Measurements from ENCODE around the gene IL13RA1.
"Not testable (repeated sequence)": the region's sequence is repeated elsewhere in the genome, so short reads cannot be mapped to it uniquely, and the experiment has no call there.

The IL13RA1 gene

DNA sequence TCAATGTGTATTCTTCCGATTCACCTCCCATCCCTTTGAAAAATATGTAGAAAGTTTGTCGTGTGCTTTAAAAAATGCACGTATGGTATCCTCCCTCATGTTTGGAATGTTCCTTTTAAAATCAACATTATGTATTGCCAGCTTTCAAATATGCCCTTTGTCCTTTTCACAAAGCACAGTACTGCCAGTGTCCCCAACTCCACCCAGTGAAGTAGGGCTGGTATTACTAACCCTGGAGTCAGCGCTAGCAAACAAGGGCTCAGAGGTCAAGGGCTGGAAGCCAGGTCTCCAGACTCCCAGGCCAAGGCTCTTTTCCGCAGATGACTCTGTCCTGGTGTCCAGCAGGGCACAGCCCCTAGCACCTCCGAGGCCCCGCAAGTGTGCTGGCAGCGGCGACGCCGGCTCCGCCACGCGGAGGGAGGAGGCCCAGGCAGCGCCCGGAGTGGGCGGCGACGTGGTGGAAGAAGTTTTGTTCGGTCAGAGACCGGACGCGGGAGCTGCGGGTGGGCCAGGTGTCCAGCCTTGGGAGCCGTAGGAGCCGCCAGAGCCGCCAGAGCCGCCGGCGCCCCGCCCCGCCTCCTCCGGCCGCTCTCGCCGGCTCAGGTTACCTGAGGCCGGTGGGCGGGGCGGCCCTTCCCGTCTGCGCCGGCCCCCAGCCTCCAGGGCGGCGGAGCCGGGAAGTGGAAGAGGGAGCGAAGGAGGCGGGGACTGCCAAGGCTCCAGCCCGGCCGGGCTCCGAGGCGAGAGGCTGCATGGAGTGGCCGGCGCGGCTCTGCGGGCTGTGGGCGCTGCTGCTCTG is at the start of gene IL13RA1:
TSS of gene IL13RA1 (plus strand) at position 720 of the 799 bp plus-strand sequence. CDS start at position 753, 33 bp downstream.
- DNase-seq, result peak; percentile 26

DNA sequence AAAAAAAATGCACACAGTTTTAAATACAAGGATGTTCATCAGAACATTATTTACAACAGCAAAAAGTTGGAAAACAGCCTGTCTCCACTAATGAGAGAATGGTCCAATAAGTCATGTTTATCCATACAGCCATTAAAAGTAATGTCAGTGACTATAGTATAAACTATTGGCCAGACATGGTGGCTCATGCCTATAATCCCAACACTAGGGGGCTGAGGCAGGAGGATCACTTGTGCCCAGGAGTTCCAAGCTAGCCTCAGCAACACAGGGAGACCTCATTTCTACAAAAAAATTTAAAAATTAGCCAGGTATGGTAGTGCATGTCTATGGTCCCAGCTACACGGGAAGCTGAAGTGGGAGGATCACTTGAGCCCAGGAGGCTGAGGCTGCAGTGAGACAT is 48.1 kb upstream of the IL13RA1 start:
- DNase-seq, result no peak

- no peak for DNase-seq
Measured at GRCh38 chrX:118682258-118683014, 45.0 kb upstream of the IL13RA1 start.

- no peak for DNase-seq
Measured at GRCh38 chrX:118685393-118685792, 42.0 kb upstream of the IL13RA1 start.

DNA sequence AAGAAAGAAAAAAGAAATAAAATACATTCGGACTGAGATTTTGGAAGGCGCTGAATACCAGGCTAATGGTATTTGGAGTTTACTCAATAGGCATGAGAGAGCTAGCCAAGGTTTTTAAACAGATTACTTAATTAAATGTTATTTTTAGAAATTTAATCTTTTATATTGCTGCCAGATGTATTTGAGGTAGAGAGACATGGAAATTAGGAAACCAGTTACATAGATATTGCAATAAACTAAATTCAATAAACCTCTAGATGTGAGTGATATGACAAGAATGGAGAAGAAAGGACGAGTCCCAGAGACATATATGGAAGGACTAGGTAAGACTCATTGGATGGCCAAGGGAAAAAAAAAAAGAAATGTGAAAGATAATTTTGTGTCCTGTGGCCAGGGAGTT is 38.5 kb upstream of the IL13RA1 start:
- no peak for DNase-seq

DNA sequence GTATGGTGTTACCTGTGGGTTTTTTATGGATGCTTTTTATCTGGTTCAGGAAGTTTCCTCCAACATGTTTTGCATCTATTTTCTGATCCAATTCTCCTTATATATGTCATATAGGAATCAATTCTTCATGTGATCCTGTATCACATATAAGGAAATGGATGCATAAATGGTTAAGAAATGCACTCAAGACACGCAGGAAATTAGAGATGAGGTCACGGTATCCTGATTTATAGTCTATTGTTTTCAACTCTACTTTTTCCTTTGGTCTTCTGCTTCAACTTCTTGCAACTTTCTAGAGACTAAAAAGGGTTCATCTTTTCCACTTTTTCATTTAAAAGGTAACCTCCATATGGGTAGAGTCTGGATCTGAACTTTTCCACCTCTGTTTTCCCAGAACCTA is 33.6 kb upstream of the IL13RA1 start:
- no peak for DNase-seq

DNA sequence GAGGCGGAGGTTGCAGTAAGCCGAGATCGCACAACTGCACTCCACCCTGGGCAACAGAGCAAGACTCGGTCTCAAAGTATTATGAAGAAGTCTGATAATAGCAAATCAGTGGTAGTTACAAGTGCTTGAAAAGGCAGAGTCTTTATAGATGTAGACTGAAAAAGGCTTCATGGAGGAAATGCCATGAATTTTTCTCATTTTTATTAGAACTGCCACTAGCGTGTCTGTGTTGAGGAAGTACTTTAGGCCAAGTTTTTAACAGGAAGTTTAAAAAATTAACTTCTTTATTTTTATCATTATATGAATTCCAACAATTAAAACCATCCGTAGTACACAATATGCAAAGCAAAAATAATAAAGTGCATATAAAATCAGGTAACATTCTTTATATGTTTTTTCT is 32.8 kb upstream of the IL13RA1 start:
- DNase-seq, result no peak

GRCh38 chrX:118698516-118699170 is 28.8 kb upstream of the IL13RA1 start:
- DNase-seq, result no peak

DNA sequence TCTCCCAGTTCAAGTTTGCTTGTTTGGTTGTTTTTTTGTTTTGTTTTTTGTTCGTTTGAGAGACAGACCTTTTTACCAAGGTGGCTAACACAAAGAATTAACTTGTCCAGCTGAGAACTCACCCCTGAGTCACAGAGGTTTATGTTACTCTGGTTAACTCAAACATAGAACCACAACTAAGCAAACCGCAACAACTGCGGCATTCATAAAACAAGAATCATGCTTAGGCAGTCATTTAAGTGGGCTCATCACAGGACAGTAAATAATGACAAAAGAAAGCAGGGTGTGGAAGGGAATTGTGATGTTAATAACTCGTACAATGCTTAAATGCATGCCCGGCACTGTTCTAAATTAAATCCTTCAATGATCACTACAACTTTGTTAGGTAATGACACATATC is 24.7 kb upstream of the IL13RA1 start:
- no peak for DNase-seq

DNA sequence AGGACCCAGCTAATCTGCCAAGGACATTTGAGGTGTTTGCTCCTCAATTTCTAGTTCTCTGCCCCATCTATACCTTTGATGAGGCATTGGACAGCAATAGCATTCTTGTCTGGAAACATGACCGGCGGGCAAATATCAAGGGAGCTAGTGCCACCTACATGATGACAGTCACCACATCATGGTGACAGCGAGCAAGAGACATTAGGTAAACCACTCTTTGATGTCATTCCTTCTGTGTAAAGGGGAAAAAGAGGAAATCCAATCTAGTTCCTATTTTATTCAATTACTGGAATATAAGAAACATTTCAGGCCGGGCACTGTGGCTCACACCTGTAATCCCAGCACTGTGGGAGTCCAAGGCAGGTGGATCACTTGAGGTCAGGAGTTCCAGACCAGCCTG is 20.7 kb upstream of the IL13RA1 start:
- no peak for DNase-seq

DNA sequence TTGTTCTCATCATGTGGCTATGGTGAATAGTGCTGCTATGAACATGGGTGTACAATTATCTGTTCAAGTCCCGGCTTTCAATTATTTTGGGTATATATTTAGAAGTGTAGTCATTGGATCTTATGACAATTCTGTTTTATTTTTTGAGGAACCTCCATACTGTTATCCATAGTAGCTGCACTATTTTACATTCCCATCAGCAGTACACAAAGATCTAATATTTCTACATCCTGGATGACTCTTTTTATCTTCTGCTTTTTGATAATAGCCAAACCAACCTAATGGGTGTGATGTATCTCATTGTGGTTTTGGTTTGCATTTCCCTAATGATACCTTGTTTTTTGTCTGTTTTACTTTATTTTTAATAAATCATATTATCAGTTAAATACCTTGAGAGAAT is 12.9 kb upstream of the IL13RA1 start:
- DNase-seq, result no peak

DNA sequence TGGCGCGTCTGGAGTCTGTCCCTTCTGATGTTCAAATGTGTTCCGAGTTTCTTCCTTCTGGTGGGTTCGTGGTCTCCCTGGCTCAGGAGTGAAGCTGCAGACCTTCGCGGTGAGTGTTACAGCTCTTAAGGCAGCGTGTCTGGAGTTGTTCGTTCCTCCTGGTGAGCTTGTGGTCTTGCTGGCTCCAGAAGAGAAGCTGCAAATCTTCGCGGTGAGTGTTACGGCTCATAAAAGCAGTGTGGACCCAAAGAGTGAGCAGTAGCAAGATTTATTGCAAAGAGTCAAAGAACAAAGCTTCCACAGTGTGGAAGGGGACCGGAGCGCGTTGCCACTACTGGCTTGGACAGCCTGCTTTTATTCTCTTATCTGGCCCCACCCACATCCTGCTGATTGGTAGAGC is 11.5 kb upstream of the IL13RA1 start:
- DNase-seq, result not testable (repeated sequence)

DNA sequence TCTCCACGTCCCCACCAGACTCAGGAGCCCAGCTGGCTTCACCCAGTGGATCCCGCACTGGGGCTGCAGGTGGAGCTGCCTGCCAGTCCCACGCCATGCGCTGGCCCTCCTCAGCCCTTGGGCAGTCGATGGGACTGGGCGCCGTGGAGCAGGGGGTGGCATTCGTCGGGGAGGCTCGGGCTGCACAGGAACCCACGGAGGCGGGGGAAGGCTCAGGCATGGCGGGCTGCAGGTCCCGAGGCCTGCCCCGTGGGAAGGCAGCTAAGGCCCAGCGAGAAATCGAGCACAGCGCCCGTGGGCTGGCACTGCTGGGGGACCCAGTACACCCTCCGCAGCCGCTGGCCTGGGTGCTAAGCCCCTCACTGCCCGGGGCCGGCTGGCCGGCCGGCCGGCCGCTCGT is 10.6 kb upstream of the IL13RA1 start:
- DNase-seq, result not testable (repeated sequence)

DNA sequence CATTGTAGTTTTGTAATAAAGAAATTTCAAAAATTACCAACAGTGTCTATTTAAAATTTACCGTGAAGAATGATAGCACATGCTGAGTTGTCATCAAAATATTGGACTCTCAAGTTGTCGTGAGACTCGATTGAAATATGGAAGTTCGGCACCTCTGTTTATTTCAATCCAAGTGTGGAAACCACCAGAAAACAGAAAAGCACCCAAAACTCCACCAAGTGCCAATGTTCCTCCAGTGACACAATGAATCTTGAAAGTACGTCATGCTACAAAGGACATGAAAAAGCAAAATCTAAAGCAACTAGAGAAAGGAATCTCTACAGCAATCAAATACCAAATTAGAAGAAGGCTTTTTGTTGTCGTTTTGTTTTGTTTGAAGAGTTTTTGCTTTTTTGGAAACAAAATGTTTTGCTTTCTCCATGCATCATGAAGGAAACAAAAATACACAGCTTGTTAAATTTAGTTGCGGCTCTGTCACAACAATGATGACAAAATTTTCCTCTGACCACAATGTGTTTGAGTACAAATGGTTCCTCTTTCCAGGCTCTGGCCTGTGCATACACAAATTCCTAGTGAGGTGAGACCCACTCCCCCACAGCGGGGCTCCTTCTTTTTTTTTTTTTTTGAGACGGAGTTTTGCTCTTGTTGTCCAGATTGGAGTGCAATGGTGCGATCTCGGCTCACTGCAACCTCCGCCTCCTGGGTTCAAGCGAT is 9.6 kb upstream of the IL13RA1 start:
- no peak for DNase-seq

DNA sequence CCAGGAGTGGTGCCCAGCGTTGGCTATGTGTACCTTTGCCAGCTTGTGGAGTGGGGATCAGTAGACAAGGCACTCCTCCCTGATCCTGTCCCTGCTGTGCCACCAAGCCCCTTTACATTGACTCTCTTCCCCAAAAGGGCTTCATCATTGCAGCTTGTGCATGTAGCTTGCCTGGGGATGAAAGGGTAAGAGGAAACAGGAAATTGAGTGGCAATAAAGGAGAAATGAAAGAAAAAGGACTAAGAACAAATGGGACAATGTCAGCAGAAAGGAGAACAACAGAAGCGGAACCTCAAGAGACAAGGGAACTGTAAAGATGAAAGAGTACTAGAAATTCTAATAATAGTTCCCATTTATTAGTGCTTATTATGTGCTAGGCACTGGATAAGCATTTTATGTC is 8.7 kb upstream of the IL13RA1 start:
- no peak for DNase-seq

DNA sequence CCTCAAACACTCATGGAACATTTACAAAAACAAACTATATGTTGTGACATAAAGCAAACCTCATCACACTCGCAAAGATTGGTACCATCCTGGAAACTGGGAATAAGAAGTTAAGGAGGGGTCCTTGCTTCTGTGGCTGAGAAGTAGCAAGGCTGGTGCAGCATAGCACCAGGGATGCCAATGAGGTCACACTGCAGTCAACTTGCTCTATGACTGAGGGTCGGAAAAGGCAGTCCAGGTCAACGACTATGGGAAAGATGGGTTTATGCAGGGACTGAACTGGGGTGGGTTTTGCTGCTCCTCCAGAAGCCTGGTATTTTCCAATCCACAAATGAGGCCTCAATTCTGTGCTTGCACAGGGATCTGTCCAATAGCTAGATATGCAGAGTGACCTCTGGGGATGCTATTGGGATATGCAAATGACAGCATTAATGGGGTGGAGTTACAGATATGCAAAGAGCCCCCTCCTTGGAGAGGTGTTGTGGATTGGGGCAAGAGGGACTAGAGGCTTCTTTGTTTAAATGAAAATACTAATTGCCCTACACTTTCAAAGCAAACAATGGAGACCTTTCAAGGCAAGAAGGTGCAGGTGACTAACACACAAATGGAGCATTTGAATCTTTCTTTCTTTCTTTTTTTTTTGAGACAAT is 7.2 kb upstream of the IL13RA1 start:
- no peak for DNase-seq

DNA sequence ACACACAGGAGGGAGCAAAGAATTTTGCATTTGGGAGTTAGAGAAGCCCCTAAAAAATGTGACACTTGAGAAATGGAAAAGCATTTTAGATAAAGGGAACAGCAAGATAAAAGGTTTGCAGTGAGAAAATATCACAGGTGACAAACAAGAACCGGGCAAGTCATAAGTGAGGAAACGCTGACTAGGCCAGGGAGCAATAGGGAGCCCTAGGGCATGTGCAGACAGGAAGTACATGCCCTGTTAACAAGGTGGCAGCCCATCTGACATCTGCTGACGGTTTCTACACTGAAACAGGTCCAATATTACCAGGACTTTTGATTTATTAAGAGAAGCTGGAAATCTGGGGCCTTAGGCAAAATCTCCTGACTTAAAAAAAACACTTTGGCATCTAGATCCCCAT is 4.0 kb upstream of the IL13RA1 start:
- no peak for DNase-seq

GRCh38 chrX:118724365-118724764 is 3.0 kb upstream of the IL13RA1 start:
- no peak for DNase-seq

DNA sequence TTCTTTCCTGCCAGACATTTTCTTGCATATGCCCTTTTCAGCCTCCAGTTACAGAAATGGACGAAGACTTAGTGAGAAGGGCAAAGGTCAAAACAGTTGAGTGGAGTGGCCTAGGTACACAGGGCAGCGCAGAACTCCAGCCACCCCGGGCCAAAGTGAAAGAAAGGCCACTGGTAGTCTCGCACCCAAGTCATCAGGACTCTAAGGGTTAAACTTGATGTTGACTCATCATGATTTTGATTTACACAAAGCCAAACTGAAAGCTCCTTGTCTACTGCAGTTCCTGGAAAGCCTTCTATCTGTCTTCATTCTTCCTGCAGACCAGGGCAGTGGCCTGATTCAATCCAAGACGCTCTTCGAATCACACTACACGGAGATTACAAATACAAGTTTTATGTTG is 2.6 kb upstream of the IL13RA1 start:
- DNase-seq, result no peak

DNA sequence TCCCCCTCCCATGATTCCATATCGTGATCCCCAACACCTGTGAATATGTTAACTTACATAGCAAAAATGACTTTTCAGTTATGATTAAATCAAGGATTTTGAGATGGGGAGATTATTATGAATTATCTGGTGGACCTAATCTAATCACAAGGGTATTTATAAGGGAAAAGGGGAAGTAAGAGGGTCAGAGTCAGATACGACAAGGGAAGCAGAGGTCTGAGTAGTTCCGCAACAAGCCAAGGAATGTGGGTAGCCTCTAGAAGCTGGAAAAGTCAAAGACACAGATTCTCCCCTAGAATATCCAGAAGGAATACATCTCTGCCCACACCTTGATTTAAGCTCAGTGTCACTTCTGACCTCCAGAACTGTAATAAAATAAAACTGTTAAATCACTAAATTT is 1.0 kb upstream of the IL13RA1 start:
- DNase-seq, result no peak

DNA sequence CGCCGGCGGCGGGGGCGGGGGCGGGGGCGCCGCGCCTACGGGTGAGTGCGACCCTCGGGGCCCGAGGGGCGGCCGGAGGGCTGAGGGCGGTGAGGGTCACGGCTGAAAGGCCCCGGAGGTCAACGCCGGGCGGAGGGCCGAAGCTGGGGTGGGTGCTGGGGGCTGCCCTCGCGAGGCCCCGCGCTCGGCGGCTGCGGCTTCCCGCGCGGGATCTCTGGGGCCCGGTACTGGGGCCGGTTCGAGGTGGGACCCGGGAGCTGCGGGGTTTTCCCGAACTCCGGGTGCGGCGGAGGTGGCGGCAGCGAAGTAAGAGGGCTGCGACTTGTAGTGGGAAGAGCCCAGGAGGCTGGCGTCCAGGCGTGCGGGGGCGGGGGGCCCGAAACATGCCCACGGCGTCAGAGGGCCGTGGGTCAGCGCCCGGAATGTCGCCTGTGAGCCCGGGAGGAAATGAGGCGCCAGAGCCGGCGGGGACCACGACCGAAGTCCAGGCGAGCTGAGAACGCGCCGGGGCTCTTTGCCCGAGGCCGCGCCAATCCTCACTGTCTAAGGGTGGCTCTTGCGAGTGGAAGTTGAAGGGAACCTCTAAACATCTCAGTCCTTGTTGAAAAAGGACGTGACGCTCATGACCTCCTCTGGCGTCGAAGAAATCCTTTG is 407 bp downstream of the IL13RA1 start:
- no peak for DNase-seq

DNA sequence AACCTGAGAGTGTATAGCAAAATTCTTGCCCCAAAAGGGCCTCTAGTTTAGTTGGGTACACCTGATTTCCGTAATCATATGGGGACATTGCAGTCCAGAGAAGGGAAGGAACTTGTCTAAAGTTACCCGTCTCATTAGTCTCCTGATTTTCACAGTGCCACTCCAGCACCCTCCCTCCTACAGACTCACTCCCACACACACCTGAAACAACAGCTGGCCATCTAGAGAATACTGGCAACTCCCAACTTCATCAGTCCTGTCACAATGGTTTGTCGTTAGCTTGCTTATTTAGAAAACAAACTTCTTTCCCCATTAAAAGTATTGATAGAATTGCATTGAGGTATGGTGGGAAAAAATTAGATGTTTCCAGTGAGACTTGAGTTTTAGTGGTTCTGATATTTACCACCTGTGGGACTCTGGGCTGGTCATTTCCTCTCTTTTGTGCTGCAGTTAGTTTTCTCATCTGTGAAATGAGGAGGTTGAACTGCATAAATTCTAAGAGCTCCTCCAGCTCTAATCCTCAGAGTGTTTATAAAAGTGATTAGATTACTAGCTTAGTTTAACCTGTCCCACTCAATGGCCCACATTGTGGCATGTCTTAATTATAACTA is 1.7 kb downstream of the IL13RA1 start:
- no peak for DNase-seq

Measured in NCI-H187 treated with DMSO at 0.1 percent for 48 hours (cell line).